Myocyte (in vitro differentiated cells): ENCODE results near the gene KRTAP19-6. TPM values are rescaled to one million over a fixed set of nuclear protein-coding genes. Genes with fewer than 3 reads are reported as not detected.
"Not testable (repeated sequence)": the region's sequence is repeated elsewhere in the genome, so short reads cannot be mapped to it uniquely, and the experiment has no call there.

ENCODE experiments used
- DNase-seq: peaks from one replicate; pipeline ENCODE4 v3.0.0-alpha.2; 2012; ENCODE audit warnings: low read depth
- polyA plus RNA-seq: library from polyadenylated mRNA; unstranded; fragments of >200 nt; gene quantifications from one replicate; pipeline ENCODE4 v1.2.1, GENCODE V29; 2012; ENCODE audit warnings: missing spikeins
- total RNA-seq: library from RNA; depleted of rRNA; stranded (reverse); fragments of >200 nt; gene quantifications from 2 replicates; pipeline ENCODE4 v1.2.3, GENCODE V29; 2014

KRTAP19-6 gene
- total RNA-seq, result not detected in 2 replicates
- polyA plus RNA-seq, result not detected

- DNase-seq, result no peak
These were observed at the start of gene KRTAP19-6 for GRCh38 chr21:30541764-30542163. TSS of gene KRTAP19-6 (minus strand) at chr21:30541864. CDS start at chr21:30541833, 31 bp downstream.

GRCh38 chr21:30590297-30590696 lies 48.6 kb upstream of the KRTAP19-6 start, which contains the start of gene KRTAP22-2:
TSS of gene KRTAP22-2 (minus strand) at chr21:30590397.
- DNase-seq, result no peak

- DNase-seq, result no peak
These were observed 41.2 kb upstream of the KRTAP19-6 start for GRCh38 chr21:30582870-30583269.

GRCh38 chr21:30580132-30580531 lies 38.5 kb upstream of the KRTAP19-6 start:
- no peak for DNase-seq

GRCh38 chr21:30579346-30579745 lies 37.7 kb upstream of the KRTAP19-6 start:
- no peak for DNase-seq

GRCh38 chr21:30577766-30578165 lies 36.1 kb upstream of the KRTAP19-6 start:
- no peak for DNase-seq

- no peak for DNase-seq
These were observed 26.0 kb upstream of the KRTAP19-6 start for GRCh38 chr21:30567617-30568016.

GRCh38 chr21:30563630-30564029 lies 22.0 kb upstream of the KRTAP19-6 start:
- no peak for DNase-seq

- DNase-seq, result no peak
These were observed 21.4 kb upstream of the KRTAP19-6 start for GRCh38 chr21:30563072-30563471.

GRCh38 chr21:30561957-30562356 lies 20.3 kb upstream of the KRTAP19-6 start:
- no peak for DNase-seq

GRCh38 chr21:30561264-30561895 lies 19.7 kb upstream of the KRTAP19-6 start, which contains the start of gene KRTAP19-7:
TSS of gene KRTAP19-7 (minus strand) at chr21:30561314. CDS start at chr21:30561289, 25 bp downstream.
- DNase-seq, result no peak

- DNase-seq, result no peak
These were observed 13.4 kb upstream of the KRTAP19-6 start for GRCh38 chr21:30555095-30555494.

- DNase-seq, result no peak
These were observed 11.1 kb upstream of the KRTAP19-6 start for GRCh38 chr21:30552782-30553181.

GRCh38 chr21:30518876-30519275 lies 22.8 kb downstream of the KRTAP19-6 start:
- no peak for DNase-seq

GRCh38 chr21:30515681-30516080 lies 26.0 kb downstream of the KRTAP19-6 start:
- no peak for DNase-seq

- not testable (repeated sequence) for DNase-seq
These were observed 36.0 kb downstream of the KRTAP19-6 start for GRCh38 chr21:30505621-30506205.

GRCh38 chr21:30502041-30502440 lies 39.6 kb downstream of the KRTAP19-6 start, which contains the start of gene KRTAP19-5:
TSS of gene KRTAP19-5 (minus strand) at chr21:30502141. CDS start at chr21:30502090, 51 bp downstream.
- DNase-seq, result no peak

- DNase-seq, result no peak
These were observed 44.6 kb downstream of the KRTAP19-6 start, which contains the start of gene KRTAP19-4 for GRCh38 chr21:30497065-30497464. TSS of gene KRTAP19-4 (minus strand) at chr21:30497165. CDS start at chr21:30497110, 55 bp downstream.

- DNase-seq, result no peak
These were observed 49.7 kb downstream of the KRTAP19-6 start, which contains the start of gene KRTAP19-3 for GRCh38 chr21:30491963-30492428. TSS of gene KRTAP19-3 (minus strand) at chr21:30492013. CDS start at chr21:30491957, 56 bp downstream.
